ENCODE results near the gene NEDD4L. TPM values are rescaled to one million over a fixed set of nuclear protein-coding genes. Genes with fewer than 3 reads are reported as not detected.

Gene NEDD4L
- total and polyA plus RNA-seq, 4 donors: 40.2 to 308 (median 148) TPM

GRCh38 chr18:58388736-58389135 is 344.7 kb downstream of the NEDD4L start:
- ATAC-seq (ENCODE audit: insufficient read depth, low FRiP score) (no peak), DNase-seq (no peak)
- Histone ChIP-seq H3K4me1 (ENCODE audit: control insufficient read depth in 5 of 5, insufficient read depth in 5 of 5, low read length in 5 of 5) (peaks cover 0 to 10% (median 0%) of the 10 kb centered on the region in 5 donors), H3K27me3 (ENCODE audit: control insufficient read depth in 3 of 3, insufficient read depth in 3 of 3, low read length in 2 of 3) (no peaks in the 10 kb centered on the region), H3K4me3 (no peak overlapping the region), H3K9me3 (ENCODE audit: control insufficient read depth in 4 of 4, insufficient read depth in 3 of 4, low read length in 3 of 4) (no peaks in the 10 kb centered on the region), H3K27ac (ENCODE audit: low read depth in 1 of 2, low read length in 1 of 2) (no peak overlapping the region), H3K36me3 (ENCODE audit: control insufficient read depth in 4 of 4, insufficient read depth in 4 of 4, low read length in 4 of 4) (peaks cover 10 to 34% (median 19%) of the 10 kb centered on the region in 4 donors), H3K9ac (ENCODE audit: insufficient read depth in 1 of 2, low read length in 2 of 2) (no peak overlapping the region)
- no peak for TF ChIP-seq CTCF (IDR thresholded peaks at IDR 0.05; ENCODE audit: control extremely low read depth, extremely low read depth)
- WGBS, 2 donors: 93 to 95% methylated on average over 14 of the region's 14 CpGs

GRCh38 chr18:58389745-58390144 is 345.7 kb downstream of the NEDD4L start:
- H3K9me3 ChIP-seq (ENCODE audit: control insufficient read depth in 4 of 4, insufficient read depth in 3 of 4, low read length in 3 of 4): no peaks in the 10 kb centered on the region
- 91 to 92% methylated on average over 2 of the region's 2 CpGs for WGBS, 2 donors
- no peak overlapping the region for H3K4me3 ChIP-seq
- no peak overlapping the region for H3K27ac ChIP-seq (ENCODE audit: low read depth in 1 of 2, low read length in 1 of 2)
- H3K36me3 ChIP-seq (ENCODE audit: control insufficient read depth in 4 of 4, insufficient read depth in 4 of 4, low read length in 4 of 4): peaks cover 6 to 34% (median 20%) of the 10 kb centered on the region in 4 donors
- H3K9ac ChIP-seq (ENCODE audit: insufficient read depth in 1 of 2, low read length in 2 of 2): no peak overlapping the region
- DNase-seq: no peak
- peaks cover 0 to 10% (median 0%) of the 10 kb centered on the region in 5 donors for H3K4me1 ChIP-seq (ENCODE audit: control insufficient read depth in 5 of 5, insufficient read depth in 5 of 5, low read length in 5 of 5)
- no peak for TF ChIP-seq CTCF (IDR thresholded peaks at IDR 0.05; ENCODE audit: control extremely low read depth, extremely low read depth)
- no peaks in the 10 kb centered on the region for H3K27me3 ChIP-seq (ENCODE audit: control insufficient read depth in 3 of 3, insufficient read depth in 3 of 3, low read length in 2 of 3)
- no peak for ATAC-seq (ENCODE audit: insufficient read depth, low FRiP score)

- no peaks in the 10 kb centered on the region for H3K27me3 ChIP-seq (ENCODE audit: control insufficient read depth in 3 of 3, insufficient read depth in 3 of 3, low read length in 2 of 3)
- H3K27ac ChIP-seq (ENCODE audit: low read depth in 1 of 2, low read length in 1 of 2): no peak overlapping the region
- no peak overlapping the region for H3K9ac ChIP-seq (ENCODE audit: insufficient read depth in 1 of 2, low read length in 2 of 2)
- 97 to 98% methylated on average over 9 of the region's 9 CpGs for WGBS, 2 donors
- H3K4me3 ChIP-seq: no peak overlapping the region
- H3K9me3 ChIP-seq (ENCODE audit: control insufficient read depth in 4 of 4, insufficient read depth in 3 of 4, low read length in 3 of 4): no peaks in the 10 kb centered on the region
- no peak for TF ChIP-seq CTCF (IDR thresholded peaks at IDR 0.05; ENCODE audit: control extremely low read depth, extremely low read depth)
- peaks cover 6 to 31% (median 20%) of the 10 kb centered on the region in 4 donors for H3K36me3 ChIP-seq (ENCODE audit: control insufficient read depth in 4 of 4, insufficient read depth in 4 of 4, low read length in 4 of 4)
- ATAC-seq (ENCODE audit: insufficient read depth, low FRiP score) (no peak), DNase-seq (no peak)
- H3K4me1 ChIP-seq (ENCODE audit: control insufficient read depth in 5 of 5, insufficient read depth in 5 of 5, low read length in 5 of 5): peaks cover 0 to 10% (median 0%) of the 10 kb centered on the region in 5 donors
Measured at GRCh38 chr18:58390399-58390798, 346.4 kb downstream of the NEDD4L start.

GRCh38 chr18:58391231-58391825 is 347.3 kb downstream of the NEDD4L start:
- 85 to 90% methylated on average over 1 of the region's 1 CpG for WGBS, 2 donors
- Histone ChIP-seq H3K4me1 (ENCODE audit: control insufficient read depth in 5 of 5, insufficient read depth in 5 of 5, low read length in 5 of 5) (peaks cover 0 to 10% (median 0%) of the 10 kb centered on the region in 5 donors), H3K9ac (ENCODE audit: insufficient read depth in 1 of 2, low read length in 2 of 2) (no peak overlapping the region), H3K27ac (ENCODE audit: low read depth in 1 of 2, low read length in 1 of 2) (no peak overlapping the region), H3K36me3 (ENCODE audit: control insufficient read depth in 4 of 4, insufficient read depth in 4 of 4, low read length in 4 of 4) (peaks cover 6 to 35% (median 22%) of the 10 kb centered on the region in 4 donors), H3K4me3 (no peak overlapping the region), H3K9me3 (ENCODE audit: control insufficient read depth in 4 of 4, insufficient read depth in 3 of 4, low read length in 3 of 4) (no peaks in the 10 kb centered on the region), H3K27me3 (ENCODE audit: control insufficient read depth in 3 of 3, insufficient read depth in 3 of 3, low read length in 2 of 3) (no peaks in the 10 kb centered on the region)
- TF ChIP-seq CTCF (IDR thresholded peaks at IDR 0.05; ENCODE audit: control extremely low read depth, extremely low read depth): no peak
- no peak for ATAC-seq (ENCODE audit: insufficient read depth, low FRiP score)
- DNase-seq: peak in 1 of 3 donors; percentile 25

Data from lung (tissue), 12 donors.